ENCODE measurements around the gene TTPAL.
A peak's percentile ranks its signal among the peaks of the same experiment; 100 is the strongest.

The TTPAL gene

GRCh38 chr20:44475694-44476560, at the start of gene TTPAL:
TSS of gene TTPAL (plus strand) at chr20:44475874. CDS start at chr20:44480000, 4,126 bp downstream.
- DNase-seq (ENCODE audit: low read depth in 1 of 2, low spot score in 1 of 2) = peak; percentile 79 to 89

DNA sequence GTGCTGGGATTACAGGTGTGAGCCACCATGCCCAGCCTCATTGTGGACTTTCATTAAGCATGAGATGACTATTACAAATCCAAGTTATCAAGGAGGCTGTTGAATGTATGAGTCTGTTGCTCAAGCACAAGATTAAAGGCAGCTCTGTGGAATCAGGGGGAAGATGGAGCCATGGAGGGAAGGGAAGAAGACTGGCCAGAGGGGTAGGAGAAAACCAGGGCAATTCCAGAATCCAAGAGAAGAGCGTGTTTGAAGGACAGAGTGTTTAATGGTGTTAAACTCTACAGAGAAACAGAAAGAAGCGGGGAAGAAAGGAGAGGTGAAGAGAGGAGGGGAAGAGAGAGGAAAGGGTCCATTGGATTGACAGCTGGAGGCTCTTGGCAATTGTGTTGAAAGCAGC, 49.8 kb upstream of the TTPAL start:
- DNase-seq (ENCODE audit: low read depth in 1 of 2, low spot score in 1 of 2) = no peak

DNA sequence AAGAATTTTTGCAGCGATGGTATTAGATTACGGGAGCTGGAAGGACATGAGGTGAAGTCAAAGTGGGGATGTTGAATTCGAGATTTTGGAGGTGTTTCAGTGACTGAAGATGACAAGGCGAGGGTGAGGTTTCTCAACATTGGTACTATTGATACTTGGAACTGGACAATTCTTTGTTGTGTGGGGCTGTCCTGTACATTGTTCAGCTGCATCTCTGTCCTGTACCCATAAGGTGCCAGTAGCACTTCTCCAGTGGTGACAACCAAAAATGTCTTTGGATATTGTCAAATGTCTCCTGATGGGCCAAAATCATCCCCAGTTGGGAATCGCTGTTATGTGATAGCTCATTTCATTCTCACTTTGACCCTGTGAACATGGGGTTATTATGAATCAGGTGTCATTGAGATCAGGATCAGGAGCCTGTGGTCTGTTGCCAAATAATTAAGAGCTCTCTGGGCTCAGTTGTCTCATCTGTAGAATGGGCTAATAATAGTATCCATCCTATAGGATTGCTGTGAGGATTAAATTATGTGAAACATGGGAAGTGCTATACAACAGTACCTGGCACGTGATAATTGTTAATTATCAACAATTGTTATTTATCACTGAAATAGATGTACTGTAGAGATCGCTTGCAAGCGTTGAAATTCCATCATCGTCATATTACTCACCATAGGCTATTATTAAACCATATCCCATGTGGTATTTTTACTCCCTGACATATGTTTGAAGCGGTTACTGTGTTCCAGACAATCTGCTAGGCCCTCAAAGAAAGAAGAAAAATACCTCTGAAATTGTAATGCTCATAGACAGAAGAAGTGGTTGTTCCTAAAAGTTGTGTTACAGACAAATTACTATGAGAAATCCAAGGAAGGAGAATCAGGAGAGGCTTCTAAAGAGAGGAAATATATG, 48.5 kb upstream of the TTPAL start:
- no peak for DNase-seq (ENCODE audit: low read depth in 1 of 2, low spot score in 1 of 2)

DNA sequence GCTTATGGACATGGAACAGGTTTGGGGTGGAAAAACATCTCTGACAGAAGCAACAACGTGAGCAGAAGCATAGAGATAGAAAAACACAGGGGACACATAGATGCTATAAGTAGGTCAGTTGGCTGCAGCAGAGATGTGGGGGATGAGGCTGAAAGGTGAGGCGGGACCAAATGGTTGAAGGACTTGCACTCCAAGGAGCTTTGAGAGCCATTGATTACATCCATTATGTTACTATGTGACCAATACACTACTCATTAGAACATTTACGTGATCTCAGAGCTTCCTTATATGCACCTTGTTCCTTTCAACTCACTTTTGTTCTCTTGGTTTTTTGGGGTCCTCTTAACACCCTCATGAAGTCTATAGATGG, 47.9 kb upstream of the TTPAL start:
- no peak for DNase-seq (ENCODE audit: low read depth in 1 of 2, low spot score in 1 of 2)

GRCh38 chr20:44428174-44429016, 47.3 kb upstream of the TTPAL start:
- DNase-seq (ENCODE audit: low read depth in 1 of 2, low spot score in 1 of 2) = no peak

GRCh38 chr20:44429017-44429339, 46.7 kb upstream of the TTPAL start:
- DNase-seq (ENCODE audit: low read depth in 1 of 2, low spot score in 1 of 2) = no peak

GRCh38 chr20:44429419-44430269, 46.0 kb upstream of the TTPAL start:
- DNase-seq (ENCODE audit: low read depth in 1 of 2, low spot score in 1 of 2) = no peak

DNA sequence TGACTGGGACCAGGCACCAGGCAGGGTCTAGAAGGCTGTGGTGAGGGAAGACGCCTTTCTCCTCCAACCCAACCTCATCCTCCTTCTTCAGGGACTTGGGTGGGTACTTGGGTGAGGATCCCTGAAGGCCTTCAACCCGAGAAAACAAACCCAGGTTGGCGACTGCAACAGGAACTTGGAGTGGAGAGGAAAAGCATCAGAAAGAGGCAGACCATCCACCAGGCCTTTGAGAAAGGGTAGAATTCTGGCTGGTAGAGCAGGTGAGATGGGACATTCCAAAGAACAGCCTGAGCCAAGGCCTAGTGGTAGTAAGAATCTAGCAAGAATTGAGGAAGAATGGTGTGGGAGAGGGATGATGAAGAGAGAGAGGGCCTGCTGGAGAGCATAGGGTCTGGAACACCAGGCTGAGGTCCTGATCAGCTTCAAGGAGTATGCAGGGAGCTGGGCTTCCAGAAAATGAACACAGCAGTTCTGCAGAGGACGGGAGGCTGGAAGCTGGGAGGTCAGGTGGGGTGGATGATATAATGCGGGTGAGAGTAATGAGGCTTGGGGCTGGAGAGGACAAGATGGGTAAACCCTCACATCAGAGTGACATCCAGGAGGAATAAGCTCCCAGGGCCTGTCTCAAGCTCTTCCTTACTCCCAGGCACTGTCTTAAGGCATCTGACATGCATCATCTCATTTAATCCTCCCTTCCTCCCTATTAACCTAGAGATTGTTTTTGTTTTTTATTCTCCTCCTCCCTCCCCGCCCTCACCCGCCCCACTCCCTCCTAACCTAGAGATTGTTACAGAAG, 45.2 kb upstream of the TTPAL start:
- DNase-seq (ENCODE audit: low read depth in 1 of 2, low spot score in 1 of 2) = no peak

DNA sequence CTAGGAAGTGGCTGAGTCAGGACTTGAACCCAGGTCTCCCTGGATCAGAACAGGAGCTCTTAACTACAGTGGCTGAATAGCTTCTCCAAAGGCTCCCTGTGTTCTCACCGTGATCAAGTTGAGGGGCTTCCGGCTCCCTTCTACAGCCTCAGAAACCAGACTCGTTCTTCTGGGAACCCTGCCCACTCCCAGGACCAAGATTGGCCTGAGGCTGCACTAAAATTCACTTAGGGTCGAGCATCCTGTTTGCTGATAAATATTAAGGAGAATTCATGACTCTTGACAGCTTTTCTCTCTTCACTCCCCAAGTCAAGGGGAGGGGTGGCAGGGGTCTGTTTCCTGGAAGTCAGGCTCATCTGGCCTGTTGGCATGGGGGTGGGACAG, 44.6 kb upstream of the TTPAL start:
- no peak for DNase-seq (ENCODE audit: low read depth in 1 of 2, low spot score in 1 of 2)

GRCh38 chr20:44431502-44432234, 44.0 kb upstream of the TTPAL start:
- no peak for DNase-seq (ENCODE audit: low read depth in 1 of 2, low spot score in 1 of 2)

DNA sequence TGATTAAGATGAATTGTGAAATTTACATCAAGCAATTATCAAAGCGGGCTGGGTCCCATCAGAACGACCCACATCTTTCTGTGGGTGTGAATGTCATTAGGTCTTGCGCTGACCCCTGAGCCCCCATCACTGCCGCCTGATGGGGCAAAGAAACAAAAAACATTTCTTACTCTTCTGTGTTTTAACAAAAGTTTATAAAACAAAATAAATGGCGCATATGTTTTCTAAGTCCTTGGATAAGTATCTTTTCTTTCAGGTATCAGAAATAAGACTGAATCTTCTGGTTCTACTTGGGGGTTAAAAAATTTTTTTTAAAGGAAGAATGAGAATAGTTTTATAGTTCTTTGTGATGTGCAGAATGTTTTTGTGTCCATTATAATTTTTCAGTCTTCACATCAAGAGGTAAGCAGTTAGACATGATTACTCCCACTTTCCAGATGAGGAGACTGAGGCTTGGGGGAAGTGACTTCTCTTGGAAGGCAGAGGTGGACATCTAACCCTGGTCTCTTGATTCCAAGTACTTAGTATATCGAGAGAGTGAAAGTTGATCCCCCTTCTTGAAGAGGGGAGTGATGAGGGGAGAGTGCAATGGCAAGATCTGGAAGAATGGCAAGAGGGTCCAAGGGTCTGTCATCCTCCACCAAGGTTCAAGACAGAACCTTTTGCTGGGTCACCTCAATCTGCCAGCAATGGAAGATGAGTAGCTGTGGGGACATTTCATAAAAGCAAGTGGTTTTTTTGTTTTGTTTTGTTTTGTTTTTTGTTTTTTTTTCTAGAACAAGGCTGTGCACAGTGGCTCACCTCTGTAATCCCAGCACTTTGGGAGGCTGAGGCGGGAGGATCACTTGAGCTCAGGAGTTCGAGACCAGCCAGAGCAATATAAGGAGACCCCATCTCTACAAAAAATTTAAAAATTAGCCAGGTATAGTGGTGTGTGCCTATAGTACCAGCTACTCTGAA, 42.8 kb upstream of the TTPAL start:
- no peak for DNase-seq (ENCODE audit: low read depth in 1 of 2, low spot score in 1 of 2)

DNA sequence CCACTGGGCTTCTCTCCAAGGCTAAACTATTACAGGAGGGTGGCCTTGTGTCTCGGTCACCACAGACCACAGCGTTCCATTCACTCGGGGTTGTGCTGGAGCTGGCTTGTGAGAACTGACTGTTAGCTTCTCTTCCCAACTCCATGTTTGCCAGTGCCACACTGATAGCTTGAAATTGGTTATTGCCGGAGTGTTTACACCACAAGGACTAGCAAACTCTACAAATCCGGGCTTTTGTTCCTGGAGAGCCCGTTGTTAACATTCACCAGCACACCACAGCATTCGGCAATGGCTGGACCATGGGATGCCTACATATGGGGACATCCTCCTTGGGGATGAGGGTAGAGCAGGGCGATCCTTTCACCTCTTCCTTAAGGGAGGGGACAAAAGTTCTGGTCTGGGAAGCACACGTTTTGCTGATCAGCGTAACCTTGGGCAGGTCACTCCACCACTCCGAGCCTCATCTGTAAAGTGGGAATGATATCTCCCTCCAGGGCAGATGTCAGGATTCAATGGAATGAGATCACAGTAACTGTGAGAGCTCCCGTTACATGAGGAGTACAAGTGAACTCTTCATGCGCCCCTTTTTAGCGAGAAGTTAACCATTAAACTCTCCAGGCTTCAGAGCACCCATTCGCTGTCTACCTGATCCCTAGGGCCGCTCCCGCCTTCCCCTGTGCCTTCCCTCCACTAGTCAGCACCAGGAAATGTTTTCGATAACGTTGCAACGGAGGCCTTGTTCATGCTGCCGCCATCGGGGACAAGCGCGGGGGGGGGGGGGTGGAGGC, 41.7 kb upstream of the TTPAL start:
- no peak for DNase-seq (ENCODE audit: low read depth in 1 of 2, low spot score in 1 of 2)

GRCh38 chr20:44435630-44436335, 39.9 kb upstream of the TTPAL start:
- no peak for DNase-seq (ENCODE audit: low read depth in 1 of 2, low spot score in 1 of 2)

- DNase-seq (ENCODE audit: low read depth in 1 of 2, low spot score in 1 of 2) = no peak
Measured at GRCh38 chr20:44436393-44436792, 39.3 kb upstream of the TTPAL start.

DNA sequence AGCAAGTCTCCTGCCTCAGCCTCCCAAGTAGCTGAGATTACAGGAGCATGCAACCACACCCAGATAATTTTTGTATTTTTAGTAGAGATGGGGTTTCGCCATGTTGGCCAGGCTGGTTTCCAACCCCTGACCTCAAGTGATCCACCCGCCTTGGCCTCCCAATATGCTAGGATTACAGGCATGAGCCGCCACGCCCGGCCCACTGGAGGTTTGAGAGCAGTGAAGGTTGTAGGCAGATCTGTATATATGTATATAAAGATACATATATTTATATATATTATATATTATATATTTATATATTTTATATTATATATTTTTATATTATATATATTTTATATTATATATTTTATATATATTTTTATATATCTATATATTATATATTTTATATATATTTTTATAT, 38.2 kb upstream of the TTPAL start:
- DNase-seq (ENCODE audit: low read depth in 1 of 2, low spot score in 1 of 2) = no peak

DNA sequence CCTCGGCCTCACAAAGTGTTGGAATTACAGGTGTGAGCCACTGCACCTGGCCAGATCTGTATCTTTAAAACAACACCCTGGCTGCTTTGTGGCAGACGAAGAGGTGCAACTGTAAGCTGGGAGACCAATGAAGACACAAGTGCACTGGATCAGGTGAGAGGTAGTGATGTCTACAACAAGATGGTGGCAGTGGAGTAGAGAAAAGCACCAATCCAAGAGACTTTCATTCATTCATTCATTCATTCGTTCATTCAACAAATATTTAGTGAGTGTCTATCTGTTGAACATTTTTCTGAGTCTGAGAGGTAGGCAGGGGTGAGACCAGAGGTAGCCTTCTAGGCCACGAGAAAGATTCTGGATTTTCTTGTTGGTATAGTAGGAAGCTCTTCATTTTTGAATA, 36.9 kb upstream of the TTPAL start:
- DNase-seq (ENCODE audit: low read depth in 1 of 2, low spot score in 1 of 2) = no peak
